Central memory CD8-positive, alpha-beta T cell (primary cell): ENCODE results near the gene EXO5.

Experiments
- ATAC-seq: fragments of 150-1000 bp; cut with Tn5 transposase; replicated peaks from 2 replicates; pipeline ENCODE4 v1.10.0; 2022; ENCODE audit warnings: mild to moderate bottlenecking, moderate FRiP score, moderate number of reproducible peaks; ENCODE audit not compliant: poor library complexity, severe bottlenecking; ENCODE audit errors: extremely low read depth
- DNase-seq, 2 donors: peaks; one replicate each; pipeline ENCODE4 v3.0.0; 2021; ENCODE audit warnings: low spot score in 2 of 2
- H3K27ac Mint-ChIP-seq: one replicate; pipeline ENCODE4 v1.8.0; 2022; ENCODE audit warnings: low read depth, mild to moderate bottlenecking, moderate library complexity, mixed read lengths
- H3K27me3 Mint-ChIP-seq: one replicate; pipeline ENCODE4 v1.8.0; 2022; ENCODE audit warnings: mixed read lengths
- H3K36me3 Mint-ChIP-seq: one replicate; pipeline ENCODE4 v1.8.0; 2022; ENCODE audit warnings: mild to moderate bottlenecking, moderate library complexity, mixed read lengths; ENCODE audit not compliant: insufficient read depth
- H3K4me1 Mint-ChIP-seq: one replicate; pipeline ENCODE4 v1.8.0; 2022; ENCODE audit warnings: mixed read lengths
- H3K4me3 Mint-ChIP-seq: one replicate; pipeline ENCODE4 v1.8.0; 2022; ENCODE audit warnings: mild to moderate bottlenecking, moderate library complexity, mixed read lengths
- H3K9me3 Mint-ChIP-seq: one replicate; pipeline ENCODE4 v1.8.0; 2022; ENCODE audit warnings: mixed read lengths

EXO5 gene

DNA sequence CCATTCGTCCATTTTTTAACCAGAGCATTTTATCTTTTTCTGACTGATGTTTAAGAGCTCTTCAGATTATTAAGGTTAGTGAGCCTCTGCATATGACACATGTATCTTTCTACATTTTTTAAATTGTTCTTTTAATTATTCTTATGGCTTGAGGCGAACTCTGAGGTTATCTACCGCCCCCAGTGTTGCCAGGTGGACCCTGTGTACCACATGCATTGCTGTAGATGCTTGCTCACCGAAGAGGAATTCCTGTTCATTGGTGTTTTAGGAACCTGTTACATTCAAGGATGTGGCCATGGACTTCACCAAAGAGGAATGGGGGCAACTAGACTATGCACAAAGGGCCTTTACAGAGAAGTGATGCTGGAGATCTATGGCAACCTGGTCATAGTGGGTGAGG, 54.7 kb downstream of the EXO5 start:
- Mint-ChIP-seq H3K4me3 (no peak overlapping the region), H3K27ac (no peak overlapping the region), H3K9me3 (no peaks in the 10 kb centered on the region), H3K27me3 (peaks cover 39% of the 10 kb centered on the region), H3K36me3 (no peaks in the 10 kb centered on the region), H3K4me1 (no peaks in the 10 kb centered on the region)
- DNase-seq (no peak), ATAC-seq (no peak)

- no peaks in the 10 kb centered on the region for H3K9me3 Mint-ChIP-seq
Observed at GRCh38 chr1:40564506-40564905, 55.9 kb downstream of the EXO5 start.

DNA sequence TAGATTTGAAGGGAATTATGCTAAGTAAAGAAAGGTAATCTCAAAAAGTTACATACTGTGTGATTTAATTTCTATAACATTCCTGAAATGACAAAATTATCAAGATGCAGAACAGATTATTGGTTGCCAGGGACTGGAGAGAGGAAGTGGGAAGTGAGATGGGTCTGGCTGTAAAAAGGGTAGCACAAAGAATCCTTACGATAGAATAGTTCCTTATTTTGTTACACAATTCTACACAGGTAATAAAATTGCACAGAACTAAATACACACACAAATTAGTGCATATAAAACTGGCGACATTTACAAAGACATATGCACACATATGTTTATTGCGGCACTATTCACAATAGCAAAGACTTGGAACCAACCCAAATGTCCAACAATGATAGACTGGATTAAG, 56.3 kb downstream of the EXO5 start:
- no peaks in the 10 kb centered on the region for H3K4me1 Mint-ChIP-seq
- DNase-seq (no peak), ATAC-seq (no peak)
- no peaks in the 10 kb centered on the region for H3K9me3 Mint-ChIP-seq
- peaks cover 39% of the 10 kb centered on the region for H3K27me3 Mint-ChIP-seq
- H3K4me3 Mint-ChIP-seq: no peak overlapping the region
- no peak overlapping the region for H3K27ac Mint-ChIP-seq
- H3K36me3 Mint-ChIP-seq: no peaks in the 10 kb centered on the region

More at GRCh38 chr1:40564506-40564905, 55.9 kb downstream of the EXO5 start:
- DNase-seq (no peak), ATAC-seq (no peak)
- Mint-ChIP-seq H3K4me1 (no peaks in the 10 kb centered on the region), H3K27ac (no peak overlapping the region), H3K4me3 (no peak overlapping the region), H3K36me3 (no peaks in the 10 kb centered on the region), H3K27me3 (peaks cover 39% of the 10 kb centered on the region)
